Measurements from ENCODE around the gene DNAH6.
"Not testable (repeated sequence)": the region's sequence is repeated elsewhere in the genome, so short reads cannot be mapped to it uniquely, and the experiment has no call there.

Gene DNAH6, protein sequence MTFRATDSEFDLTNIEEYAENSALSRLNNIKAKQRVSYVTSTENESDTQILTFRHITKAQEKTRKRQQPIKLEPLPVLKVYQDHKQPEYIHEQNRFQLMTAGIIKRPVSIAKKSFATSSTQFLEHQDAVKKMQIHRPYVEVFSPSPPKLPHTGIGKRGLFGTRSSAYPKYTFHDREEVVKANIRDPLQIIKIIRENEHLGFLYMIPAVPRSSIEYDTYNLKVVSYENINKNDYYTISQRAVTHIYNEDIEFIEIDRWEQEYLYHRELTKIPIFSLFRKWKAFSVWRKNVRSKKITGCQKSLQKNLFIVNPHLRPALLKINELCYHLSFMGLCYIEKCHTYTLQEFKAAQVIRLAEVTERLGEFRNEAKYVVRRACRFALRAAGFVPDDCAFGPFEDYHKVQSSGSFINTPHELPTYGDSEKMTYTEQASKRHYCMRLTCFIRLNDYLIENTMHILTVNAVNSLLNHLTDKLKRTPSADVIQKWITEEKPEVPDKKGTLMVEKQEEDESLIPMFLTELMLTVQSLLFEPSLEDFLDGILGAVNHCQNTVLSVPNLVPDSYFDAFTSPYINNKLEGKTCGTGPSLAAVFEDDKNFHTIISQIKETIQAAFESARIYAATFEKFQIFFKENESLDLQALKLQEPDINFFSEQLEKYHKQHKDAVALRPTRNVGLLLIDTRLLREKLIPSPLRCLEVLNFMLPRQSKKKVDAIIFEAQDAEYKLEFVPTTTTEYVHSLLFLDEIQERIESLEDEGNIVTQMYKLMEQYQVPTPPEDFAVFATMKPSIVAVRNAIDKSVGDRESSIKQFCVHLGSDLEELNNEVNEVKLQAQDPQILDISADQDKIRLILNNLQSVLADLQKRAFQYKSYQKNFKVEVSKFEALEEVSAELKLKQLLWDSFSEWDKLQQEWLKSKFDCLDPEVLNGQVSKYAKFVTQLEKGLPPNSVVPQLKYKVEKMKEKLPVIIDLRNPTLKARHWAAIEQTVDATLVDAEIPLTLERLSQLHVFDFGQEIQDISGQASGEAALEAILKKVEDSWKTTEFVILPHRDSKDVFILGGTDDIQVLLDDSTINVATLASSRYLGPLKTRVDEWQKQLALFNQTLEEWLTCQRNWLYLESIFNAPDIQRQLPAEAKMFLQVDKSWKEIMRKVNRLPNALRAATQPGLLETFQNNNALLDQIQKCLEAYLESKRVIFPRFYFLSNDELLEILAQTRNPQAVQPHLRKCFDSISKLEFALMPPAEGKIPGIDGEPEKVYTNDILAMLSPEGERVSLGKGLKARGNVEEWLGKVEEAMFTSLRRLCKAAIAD (N-terminal part only)

DNA sequence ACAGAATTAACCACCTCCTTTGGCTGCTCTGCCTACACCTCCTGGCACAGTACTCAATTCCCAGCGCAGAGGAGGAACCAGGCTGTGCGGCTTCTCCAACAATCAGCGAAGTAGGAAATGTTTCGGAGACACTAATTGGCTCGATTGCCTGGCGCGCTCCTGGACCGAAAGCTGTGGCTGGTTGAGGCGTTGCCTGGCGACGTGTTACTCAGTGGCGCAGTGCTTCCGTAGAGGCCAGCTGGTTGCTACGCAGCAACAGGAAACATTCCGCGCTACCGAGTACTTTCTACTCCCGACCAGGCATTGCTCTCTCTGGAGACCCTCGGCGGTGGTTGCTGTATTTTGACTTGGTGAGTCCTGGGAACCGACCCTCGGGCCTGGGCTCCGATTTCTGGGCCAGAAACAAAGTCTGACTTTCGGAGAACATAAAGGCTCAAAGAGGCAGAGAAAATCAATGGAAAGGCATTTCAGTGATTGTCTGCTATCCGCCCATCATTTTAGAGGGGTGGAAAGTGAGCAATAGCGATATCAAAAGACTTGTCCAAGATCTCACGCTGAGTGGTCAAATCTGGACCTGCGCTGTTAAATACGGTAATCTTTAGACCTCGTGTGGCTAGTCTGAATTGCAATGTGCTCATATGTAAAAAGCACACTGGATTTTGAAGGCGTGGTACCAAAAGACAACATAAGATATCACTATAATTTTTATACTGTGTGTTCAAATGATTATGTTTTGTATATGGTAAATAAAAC, at the start of gene DNAH6:
DNAH6 (plus strand) TSS at position 265 of the 753 bp plus-strand sequence. CDS start 1,329 bp downstream, outside the sequence.
- intact Hi-C loops (cut with DNase I) = no loop called here

GRCh38 chr2:84467389-84467788, 48.9 kb upstream of the DNAH6 start:
- DNase-seq = no peak
- intact Hi-C loops (cut with DNase I) = no loop called here

More for the DNA sequence above, at the start of gene DNAH6:
- peak; percentile 77 to 98 (median 93) for DNase-seq

DNA sequence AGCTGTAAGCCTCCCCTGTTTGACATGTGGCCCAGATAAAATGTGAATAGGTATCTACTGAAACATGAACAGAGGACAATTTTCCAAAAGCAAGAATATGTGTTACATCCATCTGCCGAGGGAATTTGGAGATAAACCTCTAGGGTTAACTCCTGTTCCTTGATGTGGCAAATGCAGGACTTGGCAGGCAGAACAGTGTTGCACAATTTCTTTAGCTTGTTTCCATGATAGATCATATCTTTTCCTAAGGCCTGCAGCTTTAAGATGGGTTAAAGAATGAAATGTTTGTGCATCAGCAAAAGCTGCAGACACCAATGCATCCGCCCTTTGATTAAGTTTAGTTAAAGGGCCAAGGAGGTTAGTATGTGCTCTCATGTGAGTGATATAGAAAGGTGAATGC, 43.9 kb upstream of the DNAH6 start:
- intact Hi-C loops (cut with DNase I); DNase-seq: not testable (repeated sequence)

DNA sequence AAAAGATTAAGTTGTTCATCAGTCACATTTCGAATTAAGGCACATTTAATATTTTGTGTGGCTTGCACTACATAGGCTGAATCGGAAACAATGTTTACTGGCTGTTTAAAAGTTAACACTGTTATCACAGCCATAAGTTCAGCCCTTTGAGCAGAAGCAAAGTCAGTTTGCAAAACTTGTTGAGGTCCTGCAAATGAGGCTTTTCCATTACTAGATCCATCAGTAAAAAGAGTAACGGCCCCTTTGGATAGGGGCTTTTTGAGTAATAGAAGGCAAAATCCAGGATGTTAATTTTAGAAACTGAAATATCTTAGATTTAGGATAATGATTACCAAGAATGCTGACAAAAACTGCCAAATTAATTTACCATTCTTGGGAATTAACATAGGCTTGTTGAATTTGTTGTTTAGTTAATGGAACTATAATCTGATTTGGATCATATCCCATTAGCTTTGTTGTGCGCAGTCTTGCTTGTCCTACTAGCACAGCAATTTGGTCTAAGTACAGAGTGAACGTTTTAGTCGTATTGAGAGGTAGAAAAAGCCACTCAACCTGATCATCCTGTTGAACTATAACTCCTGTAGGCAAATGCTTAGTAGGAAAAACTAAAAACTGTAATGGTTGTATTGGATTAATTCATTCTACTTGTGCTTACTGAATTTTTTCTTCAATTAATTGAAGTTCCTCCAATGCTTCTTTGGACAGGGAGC, 43.3 kb upstream of the DNAH6 start:
- no peak for DNase-seq
- intact Hi-C loops (cut with DNase I) = no loop called here

GRCh38 chr2:84474176-84474575, 42.1 kb upstream of the DNAH6 start:
- no peak for DNase-seq
- intact Hi-C loops (cut with DNase I) = no loop called here

DNA sequence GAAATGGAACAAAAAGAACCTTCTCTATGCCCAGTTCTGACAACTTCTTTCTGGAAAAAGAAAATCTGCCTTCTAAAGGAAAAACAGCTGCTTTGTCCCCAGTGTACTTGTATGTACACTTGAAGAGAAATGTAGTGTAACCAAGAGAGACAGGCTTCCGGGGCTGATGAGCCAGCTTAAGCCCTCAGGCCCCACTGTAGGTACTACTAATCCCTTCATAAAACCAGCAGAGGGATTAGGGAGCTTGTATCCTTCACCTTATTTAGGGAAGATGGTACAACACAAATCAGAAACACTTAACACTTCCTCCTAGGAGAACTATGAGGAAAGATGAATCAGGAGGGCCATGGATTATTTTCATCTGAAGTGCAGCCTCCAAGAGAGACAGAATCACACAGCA, 38.4 kb upstream of the DNAH6 start:
- DNase-seq = no peak
- intact Hi-C loops (cut with DNase I) = no loop called here

GRCh38 chr2:84478867-84479266, 37.4 kb upstream of the DNAH6 start:
- no peak for DNase-seq
- intact Hi-C loops (cut with DNase I) = no loop called here

GRCh38 chr2:84481702-84482101, 34.6 kb upstream of the DNAH6 start:
- intact Hi-C loops (cut with DNase I) = no loop called here
- DNase-seq = no peak

- intact Hi-C loops (cut with DNase I) = no loop called here
- DNase-seq = no peak
Observed at GRCh38 chr2:84482603-84483002, 33.7 kb upstream of the DNAH6 start.

GRCh38 chr2:84483320-84483719, 33.0 kb upstream of the DNAH6 start:
- intact Hi-C loops (cut with DNase I) = no loop called here
- no peak for DNase-seq

DNA sequence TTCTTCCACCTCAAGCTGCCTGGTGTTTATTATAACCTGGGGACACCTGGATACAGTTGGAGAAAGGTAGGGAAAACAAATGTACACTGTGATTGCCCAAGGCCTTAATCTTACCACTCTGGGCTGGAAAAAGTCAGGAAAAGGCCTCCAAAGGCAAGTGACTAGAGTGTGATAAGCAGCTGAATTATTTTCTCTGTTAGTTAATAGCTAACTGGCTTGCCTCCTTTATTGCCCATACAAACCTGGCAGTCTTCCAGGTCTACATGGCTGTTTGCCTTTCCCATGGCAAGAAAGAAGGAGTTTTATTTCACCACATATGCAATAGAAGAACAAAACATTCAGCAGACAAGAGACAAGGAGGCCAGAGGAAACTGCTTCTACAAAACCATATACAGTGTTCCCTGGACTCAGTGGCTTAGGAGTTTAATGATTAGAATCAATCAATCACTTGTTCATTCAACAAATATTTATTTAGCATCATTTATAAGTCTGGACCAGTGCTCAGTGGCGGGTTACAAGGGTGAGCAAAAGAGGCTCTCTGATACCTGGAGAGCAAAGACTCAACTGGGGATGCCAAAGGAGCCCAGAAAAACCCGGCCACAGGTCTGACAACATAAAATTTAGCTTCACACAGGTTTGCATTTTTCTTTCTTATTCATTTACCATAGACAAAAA, 29.7 kb upstream of the DNAH6 start:
- intact Hi-C loops (cut with DNase I) = no loop called here
- DNase-seq = no peak

DNA sequence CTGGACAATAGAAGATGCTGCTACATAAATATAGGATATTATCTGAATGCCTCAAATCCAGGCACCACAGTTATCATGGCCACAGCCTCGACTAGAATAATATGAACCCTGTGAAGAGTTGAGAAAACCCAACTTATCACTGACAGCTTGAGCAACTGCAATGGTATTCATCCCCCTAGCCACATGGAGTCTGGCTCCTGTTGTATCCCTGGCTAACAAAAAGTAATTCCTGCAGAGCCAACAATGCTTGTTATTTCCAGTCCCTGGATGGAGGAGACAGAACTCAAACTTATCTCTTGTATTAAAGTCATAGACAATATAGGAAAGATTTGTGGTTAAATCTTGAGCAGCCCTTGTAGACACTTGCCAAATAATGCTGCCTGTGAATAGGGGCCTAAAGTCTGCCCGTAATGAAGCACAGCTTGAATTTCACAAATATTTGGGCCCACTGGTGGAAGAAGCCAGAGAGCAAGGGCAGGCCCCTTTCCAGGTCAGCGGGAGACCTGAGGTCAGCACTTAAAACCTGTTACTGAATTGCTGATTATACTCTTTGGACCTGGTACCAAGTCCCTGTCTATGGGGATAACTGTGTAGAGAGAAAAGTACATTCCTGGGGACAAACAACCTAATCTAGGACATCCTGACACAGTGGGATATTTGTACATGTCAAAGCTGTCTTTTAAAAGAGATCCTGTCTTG, 28.9 kb upstream of the DNAH6 start:
- DNase-seq = no peak
- intact Hi-C loops (cut with DNase I) = no loop called here

- intact Hi-C loops (cut with DNase I) = loop anchor here (10.0 kb wide), 1 partner anchor 394 kb away; the partner anchor contains the start of gene TRABD2A
- no peak for DNase-seq
Observed at GRCh38 chr2:84491256-84491655, 25.0 kb upstream of the DNAH6 start.

- no peak for DNase-seq
- intact Hi-C loops (cut with DNase I) = loop anchor here (10.0 kb wide), 1 partner anchor 393 kb away; the partner anchor contains the start of gene TRABD2A
Observed at GRCh38 chr2:84491741-84492140, 24.6 kb upstream of the DNAH6 start.

- intact Hi-C loops (cut with DNase I) = loop anchor here (10.0 kb wide), 1 partner anchor 392 kb away; the partner anchor contains the start of gene TRABD2A
- no peak for DNase-seq
Observed at GRCh38 chr2:84492571-84492970, 23.7 kb upstream of the DNAH6 start.

DNA sequence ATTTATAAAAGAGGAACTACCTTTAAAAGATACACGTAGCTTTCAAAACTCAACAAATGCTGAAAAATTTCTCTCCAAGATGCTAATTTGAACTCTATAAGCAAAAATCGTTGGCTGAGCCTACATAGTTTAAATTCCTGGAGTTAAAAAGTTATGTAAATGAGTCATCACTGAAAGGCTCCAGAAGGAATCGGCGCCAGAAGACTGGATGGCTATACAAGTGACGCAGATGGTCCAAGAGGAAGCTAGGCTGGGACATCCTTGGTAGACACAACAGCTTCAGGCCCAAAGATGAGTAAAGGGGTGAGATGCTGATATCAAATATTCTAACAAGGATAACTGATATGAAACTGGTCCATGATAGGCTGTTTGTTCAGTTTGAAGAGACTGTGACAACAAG, 22.8 kb upstream of the DNAH6 start:
- intact Hi-C loops (cut with DNase I) = loop anchor here (10.0 kb wide), 1 partner anchor 391 kb away; the partner anchor contains the start of gene TRABD2A
- DNase-seq = no peak

Measured in head of caudate nucleus (tissue), 42 donors.